Kidney (tissue), 14 donors: Measurements from ENCODE around the gene NOL12. TPM values are rescaled to one million over a fixed set of nuclear protein-coding genes. Genes with fewer than 3 reads are reported as not detected.
"Not testable (repeated sequence)": the region's sequence is repeated elsewhere in the genome, so short reads cannot be mapped to it uniquely, and the experiment has no call there.

ENCODE experiments used
- DNase-seq, 5 donors: peaks; one replicate each; pipeline ENCODE4 v3.0.0-alpha.2; 2013 to 2020
- FAIRE-seq: peaks from 2 replicates; lab custom pipeline; 2012; peaks lifted over from hg19 to GRCh38; lab: Jason Lieb, UNC
- H3K27ac ChIP-seq, 2 donors: one replicate each; pipeline ENCODE4 v1.7.0; 2013; ENCODE audit warnings: low read depth in 2 of 2, low read length in 2 of 2, inconsistent platforms in 1 of 2
- H3K27me3 ChIP-seq: one replicate; pipeline ENCODE4 v1.7.1; 2013; ENCODE audit warnings: low read length, inconsistent platforms; ENCODE audit not compliant: control insufficient read depth, insufficient read depth
- H3K36me3 ChIP-seq, 3 donors: one replicate each; pipeline versions ENCODE4 v1.7.0 to v1.7.1; 2013; ENCODE audit warnings: low read length in 3 of 3, control low read depth in 1 of 3, inconsistent platforms in 1 of 3; ENCODE audit not compliant: insufficient read depth in 3 of 3, control insufficient read depth in 2 of 3
- H3K4me1 ChIP-seq, 3 donors: one replicate each; pipeline versions ENCODE4 v1.7.0 to v1.7.1; 2013; ENCODE audit warnings: low read length in 3 of 3, inconsistent platforms in 1 of 3, low read depth in 1 of 3; ENCODE audit not compliant: control insufficient read depth in 2 of 3, insufficient read depth in 2 of 3
- H3K4me3 ChIP-seq, 3 donors: one replicate each; pipeline versions ENCODE4 v1.7.0 to v1.8.1; 2013; ENCODE audit warnings: low read length in 3 of 3, control low read depth in 1 of 3, inconsistent platforms in 1 of 3
- H3K9ac ChIP-seq, 3 donors: one replicate each; pipeline versions ENCODE4 v1.7.0 to v1.7.1; 2013; ENCODE audit warnings: low read length in 3 of 3, control low read depth in 1 of 3, inconsistent platforms in 1 of 3
- H3K9me3 ChIP-seq, 3 donors: one replicate each; pipeline versions ENCODE4 v1.7.0 to v1.7.1; 2013; ENCODE audit warnings: low read length in 3 of 3, control low read depth in 1 of 3, inconsistent platforms in 1 of 3; ENCODE audit not compliant: control insufficient read depth in 2 of 3, insufficient read depth in 1 of 3
- CTCF ChIP-seq: IDR thresholded peaks from 3 replicates; pipeline ENCODE4 v1.5.1; 2012; ENCODE audit warnings: mild to moderate bottlenecking, moderate library complexity, borderline replicate concordance; ENCODE audit not compliant: insufficient read depth; ENCODE audit errors: extremely low read depth
- intact Hi-C: fragments of 100-400 bp; cut with DNase I; formaldehyde crosslinking; loops from one replicate; pipeline ENCODE4 v1.11.1; 2022
- polyA plus RNA-seq: library from polyadenylated mRNA; stranded (reverse); fragments of 350-450 nt; fragmentation: Illumina TruSeq; extraction: RNeasy Lipid Tissue Mini Kit (QIAGEN cat#74804); gene quantifications from one replicate; pipeline ENCODE4 v1.2.3, GENCODE V29; 2014; ENCODE audit warnings: low read depth, low replicate concordance; ENCODE audit not compliant: insufficient read depth
- total RNA-seq: library from RNA; stranded (reverse); fragmentation: NEBNext Ultra II Directional; extraction: Animal tissue kit (Norgen Biotek cat#: 25700); gene quantifications from one replicate; pipeline ENCODE4 v1.2.1, GENCODE V29; 2021
- donor health status: control.
- donor health status: control.
- donor health status: control.
- donor health status: control.
- donor health status: control.
- donor health status: DM: yes; HTN: yes; CAD: no.
- donor health status: Normal renal cell carcinoma (clear cell type).

Gene NOL12
- total and polyA plus RNA-seq, 2 donors from 2014 or later: 26.3 to 27.5 TPM

GRCh38 chr22:37690901-37691504 is 4.9 kb downstream of the NOL12 start:
- peaks cover 0 to 42% (median 22%) of the 10 kb centered on the region in 3 donors for H3K36me3 ChIP-seq
- no peak for FAIRE-seq

DNA sequence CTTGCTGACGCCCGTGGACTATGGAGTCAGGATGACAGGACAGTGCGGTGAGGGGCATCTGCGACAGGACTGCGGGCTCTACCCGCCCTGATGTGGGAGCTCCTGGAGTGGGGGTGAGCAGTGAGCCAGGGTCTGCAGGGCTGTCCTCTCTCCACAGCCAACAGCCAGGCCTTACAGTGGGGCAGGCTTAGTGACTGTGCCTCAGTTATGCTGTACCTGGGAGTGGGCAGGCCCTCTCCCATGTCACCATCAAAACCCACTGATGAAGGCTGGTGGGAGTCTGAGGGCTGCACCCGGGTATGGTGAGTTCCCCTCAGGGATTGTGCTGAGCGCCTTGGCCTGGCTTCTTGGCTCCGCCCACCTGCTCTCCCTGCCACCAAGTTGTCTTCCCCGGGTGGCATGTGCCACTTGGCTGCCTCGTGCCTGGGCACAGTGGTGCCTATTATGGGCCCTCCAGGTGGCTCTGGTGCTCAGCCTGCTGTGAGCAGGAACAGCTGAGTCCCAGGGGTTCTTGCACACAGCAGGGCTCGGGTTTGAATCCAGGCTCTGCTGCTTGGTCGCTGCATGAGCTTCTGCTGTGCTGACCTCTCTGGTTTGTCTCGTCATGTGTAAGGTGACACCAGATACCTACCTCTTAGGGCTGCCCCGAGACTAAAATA is 6.6 kb downstream of the NOL12 start:
- no peak for DNase-seq

More at GRCh38 chr22:37690901-37691504, 4.9 kb downstream of the NOL12 start:
- intact Hi-C loops: no loop called here
- DNase-seq: no peak
- TF ChIP-seq CTCF: no peak
- H3K27ac ChIP-seq: no peak overlapping the region
- H3K9ac ChIP-seq: no peak overlapping the region
- H3K4me3 ChIP-seq: no peak overlapping the region
- no peaks in the 10 kb centered on the region for H3K9me3 ChIP-seq
- no peaks in the 10 kb centered on the region for H3K27me3 ChIP-seq
- H3K4me1 ChIP-seq: peaks cover 0 to 9% (median 0%) of the 10 kb centered on the region in 3 donors

DNA sequence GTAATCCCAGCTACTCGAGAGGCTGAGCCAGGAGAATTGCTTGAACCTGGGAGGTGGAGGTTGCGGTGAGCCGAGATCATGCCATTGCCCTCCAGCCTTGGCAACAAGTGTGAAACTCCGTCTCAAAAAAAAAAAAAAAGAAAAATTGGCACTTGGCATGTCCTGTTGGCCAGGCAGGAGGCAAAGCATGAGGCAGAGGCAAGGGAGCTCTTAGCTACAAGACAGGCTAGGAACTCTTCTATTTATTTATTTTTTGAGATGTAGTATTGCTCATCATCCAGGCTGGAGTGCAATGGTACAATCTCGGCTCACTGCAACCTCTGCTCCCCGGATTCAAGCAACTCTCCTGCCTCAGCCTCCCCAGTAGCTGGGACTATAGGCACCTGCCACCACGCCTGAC is 8.0 kb downstream of the NOL12 start:
- H3K4me3 ChIP-seq, H3K27me3 ChIP-seq, DNase-seq, intact Hi-C loops, FAIRE-seq, H3K4me1 ChIP-seq, H3K27ac ChIP-seq, H3K9me3 ChIP-seq, H3K9ac ChIP-seq: not testable (repeated sequence)
- peaks cover 0 to 29% (median 16%) of the 10 kb centered on the region in 3 donors for H3K36me3 ChIP-seq

More for the DNA sequence above, 6.6 kb downstream of the NOL12 start:
- Histone ChIP-seq H3K36me3 (peaks cover 0 to 42% (median 22%) of the 10 kb centered on the region in 3 donors), H3K9ac (no peak overlapping the region), H3K4me3 (no peak overlapping the region), H3K9me3 (no peaks in the 10 kb centered on the region), H3K27ac (no peak overlapping the region), H3K4me1 (peaks cover 0 to 2% (median 0%) of the 10 kb centered on the region in 3 donors), H3K27me3 (no peaks in the 10 kb centered on the region)
- intact Hi-C loops: no loop called here
- FAIRE-seq: no peak
- TF ChIP-seq CTCF: no peak

DNA sequence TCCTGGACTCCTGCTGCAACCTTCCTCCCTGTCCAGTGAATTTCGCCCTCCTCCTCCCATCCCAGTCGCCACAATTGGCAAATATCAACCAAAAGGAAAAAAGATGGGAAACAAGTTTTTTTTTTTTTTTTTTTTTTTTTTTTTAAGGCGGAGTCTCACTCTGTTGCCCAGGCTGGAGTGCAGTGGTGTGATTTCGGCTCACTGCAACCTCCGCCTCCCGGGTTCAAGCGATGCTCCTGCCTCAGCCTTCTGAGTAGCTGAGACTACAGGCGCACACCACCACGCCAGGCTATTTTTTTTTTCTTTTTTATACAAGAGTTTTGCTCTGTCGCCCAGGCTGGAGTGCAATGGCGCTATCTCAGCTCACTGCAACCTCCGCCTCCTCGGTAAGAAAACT is 10.1 kb downstream of the NOL12 start:
- H3K9me3 ChIP-seq, FAIRE-seq, H3K27ac ChIP-seq, intact Hi-C loops, H3K4me1 ChIP-seq, H3K4me3 ChIP-seq, DNase-seq, H3K9ac ChIP-seq, H3K27me3 ChIP-seq: not testable (repeated sequence)
- peaks cover 0 to 13% (median 6%) of the 10 kb centered on the region in 3 donors for H3K36me3 ChIP-seq
